ENCODE measurements around the gene SEMA5B.

- TF ChIP-seq FOXP2 (optimal IDR thresholded peaks at IDR 0.05; ENCODE audit: control extremely low read depth, extremely low read length, insufficient read depth), result no peak
- TF ChIP-seq POLR2AphosphoS5 (IDR thresholded peaks at IDR 0.05; ENCODE audit: borderline replicate concordance, low read depth, low read length), result no peak
Measured at GRCh38 chr3:123034996-123035395, 7.4 kb upstream of the SEMA5B start.

Data from SK-N-MC (cell line).